ENCODE results near the gene RUNX2. TPM values are rescaled to one million over a fixed set of nuclear protein-coding genes. Genes with fewer than 3 reads are reported as not detected.

Gene RUNX2
- total and polyA plus RNA-seq, 10 of the 15 experiments (the other 5 are each of a cell fraction or from before 2014, with no cell fraction given): 0.01 to 0.77 (median 0.15) TPM; not detected in 3

DNA sequence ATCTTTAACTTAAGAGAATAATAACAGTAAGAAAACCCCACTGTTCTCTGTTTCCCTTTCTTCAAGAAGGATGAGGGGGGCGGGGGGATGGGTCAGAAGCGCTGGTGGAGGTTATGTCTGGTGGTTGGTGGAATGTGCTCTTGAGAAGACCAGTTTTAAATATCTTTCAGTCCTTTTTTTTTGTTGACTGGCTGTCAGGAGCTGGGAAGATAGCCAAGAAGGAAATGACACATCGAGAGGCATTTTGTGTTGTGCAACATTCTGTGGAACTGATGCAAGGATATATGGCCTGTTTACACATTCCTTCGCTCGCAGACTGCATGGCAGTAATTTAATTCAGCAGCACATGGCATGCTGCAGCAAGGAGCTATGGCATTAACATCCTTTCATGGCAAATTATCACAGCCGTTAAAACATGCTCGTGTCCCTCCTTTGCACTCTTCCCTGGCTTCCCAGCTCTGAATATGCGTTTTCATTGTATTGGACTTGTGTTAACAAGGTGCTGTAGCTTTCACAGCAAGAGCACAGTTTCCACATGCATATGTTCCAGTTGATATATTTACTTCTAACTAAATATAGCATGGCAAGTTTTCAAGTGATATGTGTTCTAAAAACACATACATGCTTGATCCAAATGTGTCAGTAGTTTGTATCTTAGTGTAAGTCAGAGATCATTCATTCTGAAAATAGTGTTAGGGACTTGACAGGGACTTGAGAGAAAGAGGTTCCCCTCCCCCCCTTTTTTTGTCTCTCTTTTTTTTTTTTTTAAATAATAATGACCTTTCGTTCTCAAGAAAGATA, 117.8 kb downstream of the RUNX2 start (continued):
- TF ChIP-seq MEF2B (IDR thresholded peaks at IDR 0.05; ENCODE audit: partially characterized antibody, poor library complexity, severe bottlenecking) (no peak), GATAD2B (conservative IDR thresholded peaks at IDR 0.05; ENCODE audit: low read depth) (no peak), EP300 (IDR thresholded peaks at IDR 0.05; ENCODE audit: borderline replicate concordance in 1 of 2, control insufficient read depth in 1 of 2, low read depth in 2 of 2, low read length in 2 of 2) (no peak), EED (IDR thresholded peaks at IDR 0.05; ENCODE audit: low read depth) (no peak), RAD51 (IDR thresholded peaks at IDR 0.05) (no peak), SUPT20H (IDR thresholded peaks at IDR 0.05; ENCODE audit: borderline replicate concordance, control insufficient read depth, low read depth, low read length) (no peak), NR2F1 (conservative IDR thresholded peaks at IDR 0.05) (no peak), NFXL1 (IDR thresholded peaks at IDR 0.05; ENCODE audit: borderline replicate concordance) (no peak)
- TF ChIP-seq, protein P1, sequence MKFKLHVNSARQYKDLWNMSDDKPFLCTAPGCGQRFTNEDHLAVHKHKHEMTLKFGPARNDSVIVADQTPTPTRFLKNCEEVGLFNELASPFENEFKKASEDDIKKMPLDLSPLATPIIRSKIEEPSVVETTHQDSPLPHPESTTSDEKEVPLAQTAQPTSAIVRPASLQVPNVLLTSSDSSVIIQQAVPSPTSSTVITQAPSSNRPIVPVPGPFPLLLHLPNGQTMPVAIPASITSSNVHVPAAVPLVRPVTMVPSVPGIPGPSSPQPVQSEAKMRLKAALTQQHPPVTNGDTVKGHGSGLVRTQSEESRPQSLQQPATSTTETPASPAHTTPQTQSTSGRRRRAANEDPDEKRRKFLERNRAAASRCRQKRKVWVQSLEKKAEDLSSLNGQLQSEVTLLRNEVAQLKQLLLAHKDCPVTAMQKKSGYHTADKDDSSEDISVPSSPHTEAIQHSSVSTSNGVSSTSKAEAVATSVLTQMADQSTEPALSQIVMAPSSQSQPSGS (IDR thresholded peaks at IDR 0.05; ENCODE audit: low read length): no peak
- TF ChIP-seq, protein P2, sequence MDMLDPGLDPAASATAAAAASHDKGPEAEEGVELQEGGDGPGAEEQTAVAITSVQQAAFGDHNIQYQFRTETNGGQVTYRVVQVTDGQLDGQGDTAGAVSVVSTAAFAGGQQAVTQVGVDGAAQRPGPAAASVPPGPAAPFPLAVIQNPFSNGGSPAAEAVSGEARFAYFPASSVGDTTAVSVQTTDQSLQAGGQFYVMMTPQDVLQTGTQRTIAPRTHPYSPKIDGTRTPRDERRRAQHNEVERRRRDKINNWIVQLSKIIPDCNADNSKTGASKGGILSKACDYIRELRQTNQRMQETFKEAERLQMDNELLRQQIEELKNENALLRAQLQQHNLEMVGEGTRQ (IDR thresholded peaks at IDR 0.05; ENCODE audit: borderline replicate concordance, low read depth, low read length): no peak
